SH-SY5Y (cell line): ENCODE measurements around the gene HIC2.
"Not testable (repeated sequence)": the region's sequence is repeated elsewhere in the genome, so short reads cannot be mapped to it uniquely, and the experiment has no call there.

Source experiments
- GATA2 ChIP-seq: IDR thresholded peaks from 2 replicates; pipeline ENCODE4 v1.6.1; 2011; ENCODE audit warnings: mild to moderate bottlenecking, low read depth, low read length
- GATA3 ChIP-seq: IDR thresholded peaks from 2 replicates; pipeline ENCODE4 v1.6.1; 2011; ENCODE audit warnings: low read depth, mild to moderate bottlenecking, low read length, moderate library complexity

HIC2 gene, protein sequence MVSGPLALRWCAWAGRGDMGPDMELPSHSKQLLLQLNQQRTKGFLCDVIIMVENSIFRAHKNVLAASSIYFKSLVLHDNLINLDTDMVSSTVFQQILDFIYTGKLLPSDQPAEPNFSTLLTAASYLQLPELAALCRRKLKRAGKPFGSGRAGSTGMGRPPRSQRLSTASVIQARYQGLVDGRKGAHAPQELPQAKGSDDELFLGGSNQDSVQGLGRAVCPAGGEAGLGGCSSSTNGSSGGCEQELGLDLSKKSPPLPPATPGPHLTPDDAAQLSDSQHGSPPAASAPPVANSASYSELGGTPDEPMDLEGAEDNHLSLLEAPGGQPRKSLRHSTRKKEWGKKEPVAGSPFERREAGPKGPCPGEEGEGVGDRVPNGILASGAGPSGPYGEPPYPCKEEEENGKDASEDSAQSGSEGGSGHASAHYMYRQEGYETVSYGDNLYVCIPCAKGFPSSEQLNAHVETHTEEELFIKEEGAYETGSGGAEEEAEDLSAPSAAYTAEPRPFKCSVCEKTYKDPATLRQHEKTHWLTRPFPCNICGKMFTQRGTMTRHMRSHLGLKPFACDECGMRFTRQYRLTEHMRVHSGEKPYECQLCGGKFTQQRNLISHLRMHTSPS

DNA sequence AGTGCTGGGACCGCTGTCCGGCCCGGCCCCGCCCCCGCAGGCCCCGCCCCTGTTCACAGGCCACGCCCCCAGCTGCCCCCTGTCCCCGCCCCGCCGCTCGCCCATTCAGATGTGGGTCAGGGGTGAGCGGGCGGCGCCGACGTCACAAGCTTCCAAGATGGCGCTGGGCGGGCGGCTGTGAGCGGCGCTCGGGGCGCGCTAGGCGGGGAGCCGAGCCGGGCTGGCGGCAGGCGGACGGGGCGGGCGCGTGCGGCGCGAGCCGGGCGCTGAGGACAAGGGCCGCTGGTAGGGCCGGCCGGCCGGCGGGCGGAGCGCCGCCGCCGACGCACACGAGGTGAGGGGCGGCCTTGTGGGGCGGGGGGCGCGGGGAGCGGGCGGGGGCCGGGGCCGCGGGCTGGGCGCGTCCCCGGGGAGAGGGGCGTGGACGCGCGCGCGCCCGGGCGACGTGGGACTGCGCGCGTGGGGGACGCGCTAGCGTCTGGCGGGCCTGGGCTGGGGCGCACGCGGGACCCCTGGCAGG is at the start of gene HIC2:
Gene HIC2, plus strand, starts transcription at position 145 of the 520 bp plus-strand sequence. CDS start 25,461 bp downstream, outside the sequence.
- not testable (repeated sequence) for TF ChIP-seq GATA3, GATA2

DNA sequence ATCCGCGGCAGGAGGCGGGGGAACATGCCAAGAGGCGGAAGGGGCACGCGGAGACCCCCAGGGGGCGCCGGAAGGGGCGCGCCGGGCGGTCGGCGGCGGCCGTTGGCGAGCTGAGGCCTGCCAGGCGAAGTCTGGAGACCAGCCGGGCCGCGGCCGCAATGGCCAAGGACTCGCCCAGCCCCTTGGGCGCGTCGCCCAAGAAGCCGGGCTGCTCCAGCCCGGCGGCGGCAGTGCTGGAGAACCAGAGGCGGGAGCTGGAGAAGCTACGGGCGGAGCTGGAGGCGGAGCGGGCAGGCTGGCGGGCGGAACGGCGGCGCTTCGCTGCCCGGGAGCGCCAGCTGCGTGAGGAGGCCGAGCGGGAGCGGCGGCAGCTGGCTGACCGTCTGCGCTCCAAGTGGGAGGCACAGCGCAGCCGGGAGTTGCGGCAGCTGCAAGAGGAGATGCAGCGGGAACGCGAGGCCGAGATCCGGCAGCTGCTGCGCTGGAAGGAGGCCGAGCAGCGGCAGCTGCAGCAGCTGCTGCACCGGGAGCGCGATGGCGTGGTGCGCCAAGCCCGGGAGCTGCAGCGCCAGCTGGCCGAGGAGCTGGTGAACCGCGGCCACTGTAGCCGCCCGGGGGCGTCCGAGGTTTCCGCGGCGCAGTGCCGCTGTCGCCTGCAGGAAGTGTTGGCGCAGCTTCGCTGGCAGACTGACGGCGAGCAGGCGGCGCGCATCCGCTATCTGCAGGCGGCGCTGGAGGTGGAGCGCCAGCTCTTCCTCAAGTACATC is 33.3 kb upstream of the HIC2 start, which contains the start of gene RIMBP3B:
Gene RIMBP3B, plus strand, starts transcription at position 51 of the 767 bp plus-strand sequence. Its CDS starts 108 bp downstream, at position 159.
- TF ChIP-seq GATA3, GATA2: not testable (repeated sequence)

DNA sequence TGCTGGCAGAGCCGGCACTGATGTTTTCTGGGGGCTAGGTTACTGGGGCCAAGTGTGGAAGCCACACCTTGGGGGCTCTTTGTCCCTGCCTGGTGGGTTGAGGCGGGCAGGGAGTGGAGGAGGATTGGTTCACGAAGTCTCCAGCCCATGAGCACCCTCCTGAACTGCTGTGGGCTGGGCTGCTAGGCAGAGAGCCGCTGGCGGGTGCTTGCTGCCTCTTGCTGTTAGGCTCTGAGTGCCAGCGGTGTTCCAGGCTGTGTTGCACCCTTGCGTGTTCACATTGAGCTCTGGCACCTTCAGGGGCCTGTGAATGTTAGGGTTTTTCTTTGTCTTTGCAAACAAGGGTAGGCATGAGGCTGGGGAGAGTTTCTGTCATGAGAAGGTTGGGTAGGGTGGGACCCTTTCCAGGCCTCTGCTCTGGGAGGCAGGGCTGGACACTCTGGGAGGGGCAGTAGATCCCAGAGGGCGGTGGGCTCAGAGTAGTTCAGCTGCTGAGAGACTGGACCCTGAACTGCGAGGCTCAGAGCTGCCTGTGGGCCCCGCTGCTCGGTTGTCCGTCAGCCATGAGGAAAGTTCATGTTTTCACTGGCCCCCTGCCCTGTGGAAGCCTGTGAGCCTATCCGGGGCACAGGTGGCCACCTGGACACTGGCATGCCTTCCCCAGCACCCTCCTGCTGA is 26.0 kb downstream of the HIC2 start:
- TF ChIP-seq GATA2 (no peak), GATA3 (no peak)

DNA sequence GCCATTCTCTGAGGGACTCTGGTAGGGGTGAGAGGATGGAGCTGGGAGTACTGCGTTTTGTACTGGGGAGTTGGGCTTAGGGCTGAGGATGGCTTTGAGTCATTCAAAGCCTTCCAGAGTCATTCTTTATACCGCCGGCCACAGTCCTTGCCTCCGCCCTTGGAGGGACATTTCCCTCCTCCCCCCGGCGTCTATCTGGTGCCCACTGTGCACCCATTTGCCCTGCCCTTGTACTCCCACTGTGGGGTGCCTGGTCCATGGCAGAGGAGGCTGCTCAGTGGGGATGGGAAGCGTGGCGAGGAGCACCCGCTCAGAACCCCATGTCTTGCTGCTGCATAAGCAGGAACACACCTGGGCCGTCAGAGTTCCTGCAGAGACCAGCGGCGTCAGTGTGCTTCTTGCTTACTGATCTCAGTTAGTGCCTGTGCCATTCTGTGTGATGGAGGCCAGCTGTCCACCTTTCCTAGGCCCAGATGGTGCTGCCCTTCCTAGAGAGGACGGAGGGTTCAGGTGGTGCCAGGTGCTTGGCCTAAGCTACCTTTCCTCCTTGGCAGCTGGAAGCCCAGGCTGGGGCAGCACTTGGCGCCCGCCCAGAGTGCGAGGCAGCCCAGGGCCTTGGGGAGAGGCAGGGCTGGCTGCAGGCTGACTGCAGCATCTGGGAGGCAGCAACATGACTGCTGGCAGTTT is 26.7 kb downstream of the HIC2 start:
- TF ChIP-seq GATA3 (no peak), GATA2 (no peak)

DNA sequence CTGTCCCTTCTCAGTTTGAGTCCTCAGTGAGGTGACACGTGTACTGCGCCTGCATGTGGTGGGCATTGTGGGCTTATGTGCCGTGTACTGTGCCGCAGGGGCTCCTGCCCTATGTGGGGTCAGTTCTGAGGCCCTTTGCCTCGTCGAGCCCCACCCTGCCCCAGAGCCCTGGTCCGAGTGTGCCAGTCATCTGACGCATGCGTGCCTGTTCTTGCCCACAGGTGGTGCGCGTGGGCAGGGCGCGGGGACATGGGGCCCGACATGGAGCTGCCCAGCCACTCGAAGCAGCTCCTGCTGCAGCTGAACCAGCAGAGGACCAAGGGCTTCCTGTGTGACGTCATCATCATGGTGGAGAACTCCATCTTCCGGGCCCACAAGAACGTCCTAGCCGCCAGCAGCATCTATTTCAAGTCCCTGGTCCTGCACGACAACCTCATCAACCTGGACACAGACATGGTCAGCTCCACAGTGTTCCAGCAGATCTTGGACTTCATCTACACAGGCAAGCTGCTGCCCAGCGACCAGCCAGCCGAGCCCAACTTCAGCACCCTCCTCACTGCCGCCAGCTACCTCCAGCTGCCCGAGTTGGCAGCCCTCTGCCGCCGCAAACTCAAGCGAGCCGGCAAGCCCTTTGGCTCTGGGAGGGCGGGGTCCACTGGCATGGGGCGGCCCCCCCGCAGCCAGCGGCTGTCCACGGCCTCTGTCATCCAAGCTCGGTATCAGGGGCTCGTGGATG is 27.7 kb downstream of the HIC2 start:
- TF ChIP-seq GATA3, result no peak
- TF ChIP-seq GATA2, result no peak

DNA sequence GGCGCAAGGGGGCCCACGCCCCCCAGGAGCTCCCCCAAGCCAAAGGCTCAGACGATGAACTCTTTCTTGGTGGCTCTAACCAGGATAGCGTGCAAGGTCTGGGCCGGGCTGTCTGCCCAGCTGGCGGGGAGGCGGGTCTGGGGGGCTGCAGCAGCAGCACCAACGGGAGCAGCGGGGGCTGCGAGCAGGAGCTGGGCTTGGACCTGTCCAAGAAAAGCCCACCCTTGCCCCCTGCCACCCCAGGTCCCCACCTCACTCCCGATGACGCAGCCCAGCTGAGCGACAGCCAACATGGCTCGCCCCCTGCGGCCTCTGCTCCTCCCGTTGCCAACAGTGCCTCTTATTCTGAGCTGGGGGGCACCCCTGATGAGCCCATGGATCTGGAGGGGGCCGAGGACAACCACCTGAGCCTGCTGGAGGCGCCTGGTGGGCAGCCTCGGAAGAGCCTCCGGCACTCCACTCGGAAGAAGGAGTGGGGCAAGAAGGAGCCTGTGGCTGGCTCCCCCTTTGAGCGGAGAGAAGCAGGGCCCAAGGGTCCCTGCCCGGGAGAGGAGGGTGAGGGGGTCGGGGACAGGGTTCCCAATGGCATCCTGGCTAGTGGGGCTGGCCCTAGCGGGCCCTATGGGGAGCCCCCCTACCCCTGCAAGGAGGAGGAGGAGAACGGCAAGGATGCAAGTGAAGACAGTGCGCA is 28.4 kb downstream of the HIC2 start:
- TF ChIP-seq GATA3 (no peak), GATA2 (no peak)

DNA sequence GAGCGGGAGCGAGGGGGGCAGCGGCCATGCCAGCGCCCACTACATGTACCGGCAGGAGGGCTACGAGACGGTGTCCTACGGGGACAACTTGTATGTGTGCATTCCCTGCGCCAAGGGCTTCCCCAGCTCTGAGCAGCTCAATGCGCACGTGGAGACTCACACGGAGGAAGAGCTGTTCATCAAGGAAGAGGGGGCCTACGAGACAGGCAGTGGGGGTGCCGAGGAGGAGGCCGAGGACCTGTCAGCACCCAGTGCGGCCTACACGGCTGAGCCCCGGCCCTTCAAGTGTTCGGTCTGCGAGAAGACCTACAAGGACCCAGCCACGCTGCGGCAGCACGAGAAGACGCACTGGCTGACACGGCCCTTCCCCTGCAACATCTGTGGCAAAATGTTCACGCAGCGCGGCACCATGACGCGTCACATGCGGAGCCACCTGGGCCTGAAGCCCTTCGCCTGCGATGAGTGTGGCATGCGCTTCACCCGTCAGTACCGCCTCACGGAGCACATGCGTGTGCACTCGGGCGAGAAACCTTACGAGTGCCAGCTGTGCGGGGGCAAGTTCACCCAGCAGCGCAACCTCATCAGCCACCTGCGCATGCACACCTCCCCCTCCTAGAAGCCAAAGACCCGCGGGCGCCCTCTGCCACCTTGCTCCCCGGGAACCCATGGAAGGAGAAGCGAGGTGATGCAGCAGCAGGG is 29.1 kb downstream of the HIC2 start:
- TF ChIP-seq GATA2, result no peak
- no peak for TF ChIP-seq GATA3

DNA sequence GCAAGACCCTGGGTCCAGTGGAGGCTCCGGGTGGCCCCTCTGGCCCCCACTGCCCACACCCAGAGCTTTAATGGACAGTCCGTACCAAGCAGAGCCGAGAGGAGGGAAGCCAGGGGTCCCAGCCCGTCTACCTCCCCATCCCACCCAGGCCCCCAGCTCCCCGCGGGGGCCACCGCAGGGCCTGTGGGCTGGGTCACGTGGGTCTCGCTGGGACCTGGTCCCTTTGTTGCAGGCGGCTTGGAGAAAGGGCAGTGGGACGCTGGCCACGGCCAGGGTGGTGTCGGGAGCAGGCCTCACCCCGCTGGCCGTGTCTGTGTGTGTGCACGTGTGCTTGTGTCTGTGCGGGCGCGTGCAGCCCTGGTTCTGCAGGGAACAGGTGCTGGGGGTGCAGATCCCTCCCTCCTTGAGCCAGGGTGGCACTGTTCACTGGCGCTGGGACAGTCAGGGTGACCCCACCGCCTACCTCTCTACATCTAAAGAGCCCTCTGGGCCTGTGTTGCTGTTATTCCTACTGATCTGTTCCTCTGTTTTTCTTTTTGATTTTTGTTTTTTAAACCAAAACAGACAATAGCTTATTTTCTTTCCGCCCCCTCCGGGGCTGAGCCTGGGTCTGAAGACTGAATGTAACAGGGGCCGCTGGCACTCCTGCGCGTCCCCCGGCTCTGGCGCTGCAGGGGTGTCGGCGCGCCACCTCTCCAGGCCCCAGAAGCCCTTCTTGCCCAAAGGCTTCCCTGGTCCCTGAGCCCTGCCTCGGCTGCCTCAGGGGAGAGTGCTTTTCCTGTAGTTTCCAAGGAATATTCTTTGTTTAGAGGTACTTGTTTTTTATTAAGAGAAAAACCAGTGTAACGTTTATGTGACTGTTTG is 29.9 kb downstream of the HIC2 start:
- no peak for TF ChIP-seq GATA2
- no peak for TF ChIP-seq GATA3

DNA sequence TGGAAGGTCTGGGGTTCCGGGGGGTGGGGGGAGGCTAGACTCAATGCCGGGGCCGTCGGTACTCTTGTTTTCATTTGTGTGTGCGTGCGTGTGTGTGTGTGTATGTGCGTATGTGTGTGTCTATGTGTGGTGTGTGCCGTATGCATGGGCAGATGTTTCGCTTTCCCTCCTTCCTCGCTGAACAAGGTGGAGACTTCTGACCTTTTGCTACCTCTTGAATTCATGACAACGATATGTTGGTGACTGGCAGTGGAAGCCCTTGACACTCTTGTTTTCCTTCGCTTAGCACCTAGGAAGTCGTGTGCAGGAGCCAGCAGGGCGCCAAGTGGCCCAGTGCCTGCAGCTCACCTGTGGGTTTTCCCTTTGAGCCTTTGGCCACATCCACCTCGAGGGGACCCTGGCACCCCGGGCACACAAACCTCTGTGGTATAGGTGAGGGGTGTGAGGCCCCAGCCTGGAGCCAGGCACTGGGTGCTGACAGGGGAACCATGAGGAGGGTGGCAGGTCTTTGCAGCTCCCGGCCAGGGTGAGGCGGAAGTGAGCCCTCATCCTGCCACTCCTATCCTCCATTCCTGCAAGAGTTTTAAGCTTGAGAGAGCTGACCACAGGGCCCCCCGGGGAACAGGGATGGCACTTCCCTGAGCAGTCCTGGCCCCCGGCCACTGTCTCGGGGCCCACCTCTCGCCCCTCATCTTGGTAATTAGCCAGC is 30.7 kb downstream of the HIC2 start:
- TF ChIP-seq GATA2 (no peak), GATA3 (no peak)
